ENCODE results near the gene CFAP299.

DNA sequence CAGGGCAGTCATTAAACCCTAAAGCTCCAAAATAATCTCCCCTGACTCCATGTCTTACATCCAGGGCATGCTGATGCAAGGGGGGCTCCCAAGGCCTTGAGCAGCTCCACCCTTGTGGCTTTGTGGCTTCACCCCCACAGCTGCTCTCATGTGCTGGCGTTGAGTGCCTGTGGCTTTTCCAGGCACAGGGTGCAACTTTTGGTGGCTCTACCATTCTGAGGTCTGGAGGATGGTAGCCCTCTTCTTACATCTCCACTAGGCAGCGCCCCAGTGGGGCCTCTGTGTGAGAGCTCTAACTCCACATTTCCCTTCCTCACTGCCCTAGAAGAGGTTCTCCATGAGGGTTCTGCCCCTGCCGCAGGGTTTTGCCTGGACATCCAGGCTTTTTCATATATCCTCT is 35.1 kb downstream of the CFAP299 start:
- TF ChIP-seq HNRNPK (IDR thresholded peaks at IDR 0.05; ENCODE audit: low read depth, low read length, poor library complexity, severe bottlenecking) (no peak), RCOR1 (IDR thresholded peaks at IDR 0.05; ENCODE audit: borderline replicate concordance in 1 of 2, low read depth in 2 of 2, low read length in 2 of 2) (no peak)

Data from K562 (cell line).